H1 (cell line): Measurements from ENCODE around the gene CCDC88C. TPM values are rescaled to one million over a fixed set of nuclear protein-coding genes. Genes with fewer than 3 reads are reported as not detected.

ENCODE experiments used
- EZH2 ChIP-seq: fragments of 200-600 bp; sonication (generic); IDR thresholded peaks from 2 replicates; pipeline ENCODE4 v1.7.1; 2012; ENCODE audit warnings: low read depth, mild to moderate bottlenecking, moderate library complexity, low read length, inconsistent platforms; ENCODE audit not compliant: severe bottlenecking
- JUND ChIP-seq: IDR thresholded peaks from 2 replicates; pipeline ENCODE4 v1.6.1; 2011; ENCODE audit warnings: mild to moderate bottlenecking, improper control_type of control experiment, low read length
- SP1 ChIP-seq: IDR thresholded peaks from 2 replicates; pipeline ENCODE4 v1.6.1; 2011; ENCODE audit warnings: low read depth, low read length
- polyA plus RNA-seq, 7 experiments: library from polyadenylated mRNA; depleted of rRNA in 3 of 7; stranded (reverse) in 5 of 7; unstranded in 2 of 7; fragments of >200 nt in 5 of 7; fragments of 200-250 nt in 2 of 7; gene quantifications; 1 replicate in 5 of 7; 2 replicates in 1 of 7; 4 replicates in 1 of 7; pipeline versions ENCODE4 v1.2.1 to v1.2.3, GENCODE V29; 2011 to 2013; ENCODE audit warnings: missing spikeins in 2 of 7, mixed read lengths in 2 of 7
- total RNA-seq: library from RNA; stranded (reverse); fragmentation: NEBNext Ultra II Directional; extraction: Animal tissue kit (Norgen Biotek cat#: 25700); gene quantifications from 2 replicates; pipeline ENCODE4 v1.2.1, GENCODE V29; 2021
- TF ChIP-seq, protein P1 (sequence below): fragments of 300-600 bp; sonication (generic); IDR thresholded peaks from 2 replicates; pipeline ENCODE4 v1.7.1; 2012; ENCODE audit warnings: low read length, moderate library complexity, mild to moderate bottlenecking, inconsistent platforms; ENCODE audit not compliant: insufficient replicate concordance

CCDC88C gene
- total and polyA plus RNA-seq, 2 of the 8 experiments (the other 6 are each of a cell fraction or from before 2014, with no cell fraction given), result 10.3 to 57.7 TPM

DNA sequence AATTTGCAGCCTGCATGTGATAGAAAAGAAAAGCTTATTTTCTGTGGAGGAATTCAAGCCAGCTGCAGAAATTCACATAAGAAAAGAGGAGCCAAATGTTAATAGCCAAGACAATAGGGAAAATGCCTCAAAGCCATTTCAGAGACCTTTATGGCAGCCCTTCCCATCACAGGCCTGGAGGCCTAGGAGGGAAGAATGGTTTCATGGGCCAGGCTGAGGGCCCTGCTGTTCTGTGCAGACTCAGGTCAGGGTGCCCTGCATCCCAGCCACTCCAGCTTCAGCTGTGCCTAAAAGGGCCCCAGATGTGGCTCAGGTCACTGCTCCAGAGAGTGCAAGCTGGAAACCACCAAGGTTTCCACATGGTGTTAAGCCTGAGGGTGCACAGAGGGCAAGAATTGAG, 21.2 kb upstream of the CCDC88C start (continued):
- no peak for TF ChIP-seq EZH2
- TF ChIP-seq JUND, result no peak
- TF ChIP-seq, protein P1, sequence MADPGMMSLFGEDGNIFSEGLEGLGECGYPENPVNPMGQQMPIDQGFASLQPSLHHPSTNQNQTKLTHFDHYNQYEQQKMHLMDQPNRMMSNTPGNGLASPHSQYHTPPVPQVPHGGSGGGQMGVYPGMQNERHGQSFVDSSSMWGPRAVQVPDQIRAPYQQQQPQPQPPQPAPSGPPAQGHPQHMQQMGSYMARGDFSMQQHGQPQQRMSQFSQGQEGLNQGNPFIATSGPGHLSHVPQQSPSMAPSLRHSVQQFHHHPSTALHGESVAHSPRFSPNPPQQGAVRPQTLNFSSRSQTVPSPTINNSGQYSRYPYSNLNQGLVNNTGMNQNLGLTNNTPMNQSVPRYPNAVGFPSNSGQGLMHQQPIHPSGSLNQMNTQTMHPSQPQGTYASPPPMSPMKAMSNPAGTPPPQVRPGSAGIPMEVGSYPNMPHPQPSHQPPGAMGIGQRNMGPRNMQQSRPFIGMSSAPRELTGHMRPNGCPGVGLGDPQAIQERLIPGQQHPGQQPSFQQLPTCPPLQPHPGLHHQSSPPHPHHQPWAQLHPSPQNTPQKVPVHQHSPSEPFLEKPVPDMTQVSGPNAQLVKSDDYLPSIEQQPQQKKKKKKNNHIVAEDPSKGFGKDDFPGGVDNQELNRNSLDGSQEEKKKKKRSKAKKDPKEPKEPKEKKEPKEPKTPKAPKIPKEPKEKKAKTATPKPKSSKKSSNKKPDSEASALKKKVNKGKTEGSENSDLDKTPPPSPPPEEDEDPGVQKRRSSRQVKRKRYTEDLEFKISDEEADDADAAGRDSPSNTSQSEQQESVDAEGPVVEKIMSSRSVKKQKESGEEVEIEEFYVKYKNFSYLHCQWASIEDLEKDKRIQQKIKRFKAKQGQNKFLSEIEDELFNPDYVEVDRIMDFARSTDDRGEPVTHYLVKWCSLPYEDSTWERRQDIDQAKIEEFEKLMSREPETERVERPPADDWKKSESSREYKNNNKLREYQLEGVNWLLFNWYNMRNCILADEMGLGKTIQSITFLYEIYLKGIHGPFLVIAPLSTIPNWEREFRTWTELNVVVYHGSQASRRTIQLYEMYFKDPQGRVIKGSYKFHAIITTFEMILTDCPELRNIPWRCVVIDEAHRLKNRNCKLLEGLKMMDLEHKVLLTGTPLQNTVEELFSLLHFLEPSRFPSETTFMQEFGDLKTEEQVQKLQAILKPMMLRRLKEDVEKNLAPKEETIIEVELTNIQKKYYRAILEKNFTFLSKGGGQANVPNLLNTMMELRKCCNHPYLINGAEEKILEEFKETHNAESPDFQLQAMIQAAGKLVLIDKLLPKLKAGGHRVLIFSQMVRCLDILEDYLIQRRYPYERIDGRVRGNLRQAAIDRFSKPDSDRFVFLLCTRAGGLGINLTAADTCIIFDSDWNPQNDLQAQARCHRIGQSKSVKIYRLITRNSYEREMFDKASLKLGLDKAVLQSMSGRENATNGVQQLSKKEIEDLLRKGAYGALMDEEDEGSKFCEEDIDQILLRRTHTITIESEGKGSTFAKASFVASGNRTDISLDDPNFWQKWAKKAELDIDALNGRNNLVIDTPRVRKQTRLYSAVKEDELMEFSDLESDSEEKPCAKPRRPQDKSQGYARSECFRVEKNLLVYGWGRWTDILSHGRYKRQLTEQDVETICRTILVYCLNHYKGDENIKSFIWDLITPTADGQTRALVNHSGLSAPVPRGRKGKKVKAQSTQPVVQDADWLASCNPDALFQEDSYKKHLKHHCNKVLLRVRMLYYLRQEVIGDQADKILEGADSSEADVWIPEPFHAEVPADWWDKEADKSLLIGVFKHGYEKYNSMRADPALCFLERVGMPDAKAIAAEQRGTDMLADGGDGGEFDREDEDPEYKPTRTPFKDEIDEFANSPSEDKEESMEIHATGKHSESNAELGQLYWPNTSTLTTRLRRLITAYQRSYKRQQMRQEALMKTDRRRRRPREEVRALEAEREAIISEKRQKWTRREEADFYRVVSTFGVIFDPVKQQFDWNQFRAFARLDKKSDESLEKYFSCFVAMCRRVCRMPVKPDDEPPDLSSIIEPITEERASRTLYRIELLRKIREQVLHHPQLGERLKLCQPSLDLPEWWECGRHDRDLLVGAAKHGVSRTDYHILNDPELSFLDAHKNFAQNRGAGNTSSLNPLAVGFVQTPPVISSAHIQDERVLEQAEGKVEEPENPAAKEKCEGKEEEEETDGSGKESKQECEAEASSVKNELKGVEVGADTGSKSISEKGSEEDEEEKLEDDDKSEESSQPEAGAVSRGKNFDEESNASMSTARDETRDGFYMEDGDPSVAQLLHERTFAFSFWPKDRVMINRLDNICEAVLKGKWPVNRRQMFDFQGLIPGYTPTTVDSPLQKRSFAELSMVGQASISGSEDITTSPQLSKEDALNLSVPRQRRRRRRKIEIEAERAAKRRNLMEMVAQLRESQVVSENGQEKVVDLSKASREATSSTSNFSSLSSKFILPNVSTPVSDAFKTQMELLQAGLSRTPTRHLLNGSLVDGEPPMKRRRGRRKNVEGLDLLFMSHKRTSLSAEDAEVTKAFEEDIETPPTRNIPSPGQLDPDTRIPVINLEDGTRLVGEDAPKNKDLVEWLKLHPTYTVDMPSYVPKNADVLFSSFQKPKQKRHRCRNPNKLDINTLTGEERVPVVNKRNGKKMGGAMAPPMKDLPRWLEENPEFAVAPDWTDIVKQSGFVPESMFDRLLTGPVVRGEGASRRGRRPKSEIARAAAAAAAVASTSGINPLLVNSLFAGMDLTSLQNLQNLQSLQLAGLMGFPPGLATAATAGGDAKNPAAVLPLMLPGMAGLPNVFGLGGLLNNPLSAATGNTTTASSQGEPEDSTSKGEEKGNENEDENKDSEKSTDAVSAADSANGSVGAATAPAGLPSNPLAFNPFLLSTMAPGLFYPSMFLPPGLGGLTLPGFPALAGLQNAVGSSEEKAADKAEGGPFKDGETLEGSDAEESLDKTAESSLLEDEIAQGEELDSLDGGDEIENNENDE, result no peak
- TF ChIP-seq SP1, result no peak
